ENCODE measurements around the gene FNBP1. TPM values are rescaled to one million over a fixed set of nuclear protein-coding genes. Genes with fewer than 3 reads are reported as not detected.

The FNBP1 gene
- total and polyA plus RNA-seq, 2 of the 8 experiments (the other 6 are each of a cell fraction or from before 2014, with no cell fraction given) = 7.2 to 40.9 TPM

DNA sequence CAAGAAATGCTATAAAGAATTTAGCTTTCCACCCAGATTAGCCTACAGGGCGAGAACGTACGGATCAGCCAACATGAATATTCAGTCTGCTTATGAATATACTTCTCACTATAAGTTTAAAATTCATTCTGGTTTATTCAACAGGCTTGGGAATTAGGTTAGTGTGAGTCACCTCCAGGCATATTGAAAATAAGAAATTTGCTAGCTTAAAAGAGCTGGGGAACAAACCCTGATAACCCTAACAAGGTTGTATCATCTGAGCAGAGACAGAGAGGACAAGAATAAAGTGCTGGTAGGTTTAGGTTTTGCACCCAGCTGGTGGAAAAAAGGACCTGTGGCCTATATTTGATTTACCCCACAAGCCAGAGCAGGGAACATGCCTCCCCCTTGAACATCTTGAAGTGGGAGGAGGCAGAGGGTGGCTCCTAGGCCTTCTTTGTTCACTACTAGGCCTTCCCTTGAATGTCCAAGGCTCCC, 12.3 kb downstream of the FNBP1 start:
- Histone ChIP-seq H3K23me2 (ENCODE audit: low read depth, low read length) (no peaks in the 10 kb centered on the region), H3K79me2 (ENCODE audit: control insufficient read depth in 1 of 2, insufficient read depth in 2 of 2, low read length in 2 of 2) (peaks cover 0 to 33% of the 10 kb centered on the region in 2 experiments; a peak in 2 of 4 replicates), H3K9me3 (ENCODE audit: insufficient read depth in 2 of 2, low read depth in 1 of 2, low read length in 1 of 2) (no peaks in the 10 kb centered on the region), H3K4ac (replicated peaks; ENCODE audit: insufficient read length, low read depth, low read length) (no peak overlapping the region), H2AFZ (ENCODE audit: low read length) (no peak overlapping the region), H2BK15ac (ENCODE audit: low read length) (no peak overlapping the region), H3K79me1 (ENCODE audit: low read depth, low read length) (peaks cover 4% of the 10 kb centered on the region; the same call in 1 of the 2 replicates), H4K5ac (ENCODE audit: insufficient read length, low read depth, low read length) (no peak overlapping the region), H3K4me1 (replicated peaks in 1 of 4; ENCODE audit: control insufficient read depth in 3 of 4, insufficient read depth in 4 of 4, low read length in 3 of 4) (no peaks in the 10 kb centered on the region), H3K18ac (ENCODE audit: extremely low read depth, low read length) (no peak overlapping the region), H3K4me2 (ENCODE audit: insufficient read depth in 1 of 2, low read depth in 2 of 2, low read length in 2 of 2) (no peak overlapping the region), H3K23ac (ENCODE audit: insufficient read length) (no peak overlapping the region), H2BK12ac (ENCODE audit: low read depth, low read length) (no peak overlapping the region), H2AK5ac (ENCODE audit: low read depth, low read length) (no peak overlapping the region), H2BK5ac (ENCODE audit: low read depth, low read length) (no peak overlapping the region), H3K56ac (replicated peaks; ENCODE audit: insufficient read length, low read depth, low read length) (no peak overlapping the region), H3K14ac (ENCODE audit: insufficient read length) (no peak overlapping the region), H3K27ac (ENCODE audit: low read depth, low read length) (no peak overlapping the region), H2BK20ac (ENCODE audit: low read length) (no peak overlapping the region), H4K91ac (replicated peaks; ENCODE audit: insufficient read length, low read length) (no peak overlapping the region), H2BK120ac (replicated peaks; ENCODE audit: low read depth, low read length) (no peak overlapping the region), H4K20me1 (replicated peaks in 1 of 2; ENCODE audit: control insufficient read depth in 1 of 2, insufficient read depth in 2 of 2, low read length in 2 of 2) (no peaks in the 10 kb centered on the region), H3K9ac (replicated peaks in 1 of 4; ENCODE audit: extremely low read depth in 1 of 4, low read depth in 3 of 4, low read length in 3 of 4) (no peak overlapping the region), H3K27me3 (replicated peaks in 1 of 4; ENCODE audit: control insufficient read depth in 3 of 4, extremely low read depth in 1 of 4, insufficient read depth in 3 of 4, low read length in 3 of 4) (no peaks in the 10 kb centered on the region), H3K4me3 (ENCODE audit: extremely low read depth in 1 of 4, insufficient read depth in 2 of 4, low read depth in 3 of 4, low read length in 4 of 4) (no peak overlapping the region), H4K8ac (ENCODE audit: extremely low read depth, insufficient read depth, low read length) (no peak overlapping the region), H3K36me3 (ENCODE audit: control insufficient read depth in 2 of 4, insufficient read depth in 4 of 4, low read length in 3 of 4) (no peaks in the 10 kb centered on the region)
- TF ChIP-seq SAP30 (IDR thresholded peaks at IDR 0.05; ENCODE audit: insufficient read depth, insufficient replicate concordance, low read length) (no peak), EGR1 (IDR thresholded peaks at IDR 0.05; ENCODE audit: borderline replicate concordance, low read depth, low read length) (no peak), GABPA (IDR thresholded peaks at IDR 0.05; ENCODE audit: borderline replicate concordance, insufficient read depth, low read length) (no peak), POLR2AphosphoS5 (IDR thresholded peaks at IDR 0.05; ENCODE audit: low read depth, low read length) (no peak), YY1 (IDR thresholded peaks at IDR 0.05; ENCODE audit: low read depth, low read length) (no peak), CBX8 (IDR thresholded peaks at IDR 0.05; ENCODE audit: borderline replicate concordance, low read depth, low read length) (no peak)
- TF ChIP-seq, protein P1, sequence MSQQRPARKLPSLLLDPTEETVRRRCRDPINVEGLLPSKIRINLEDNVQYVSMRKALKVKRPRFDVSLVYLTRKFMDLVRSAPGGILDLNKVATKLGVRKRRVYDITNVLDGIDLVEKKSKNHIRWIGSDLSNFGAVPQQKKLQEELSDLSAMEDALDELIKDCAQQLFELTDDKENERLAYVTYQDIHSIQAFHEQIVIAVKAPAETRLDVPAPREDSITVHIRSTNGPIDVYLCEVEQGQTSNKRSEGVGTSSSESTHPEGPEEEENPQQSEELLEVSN (IDR thresholded peaks at IDR 0.05) = no peak
- TF ChIP-seq, protein P2, sequence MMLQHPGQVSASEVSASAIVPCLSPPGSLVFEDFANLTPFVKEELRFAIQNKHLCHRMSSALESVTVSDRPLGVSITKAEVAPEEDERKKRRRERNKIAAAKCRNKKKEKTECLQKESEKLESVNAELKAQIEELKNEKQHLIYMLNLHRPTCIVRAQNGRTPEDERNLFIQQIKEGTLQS (IDR thresholded peaks at IDR 0.05; ENCODE audit: insufficient read depth, low read depth, low read length) = no peak
- ChIA-PET POLR2A (ENCODE audit: partially characterized antibody) (interaction anchor here (1.1 to 1.2 kb wide), 2 partner anchors 11 to 13 kb away, joined by 3 read pairs; no protein-coding TSS in a partner anchor), CTCF (ENCODE audit: partially characterized antibody) (interaction anchor here (1.2 to 1.5 kb wide), 2 partner anchors 9 to 26 kb away, joined by 3 to 6 read pairs; no protein-coding TSS in a partner anchor)
- WGBS, 2 experiments (ENCODE audit: extremely low coverage in 1 of 2, insufficient coverage in 1 of 2, insufficient read length in 1 of 2, insufficient replicate concordance in 2 of 2, low coverage in 1 of 2, low lambda C conversion rate in 2 of 2, missing lambda C conversion rate in 1 of 2) = 95% methylated on average over 3 of the region's 3 CpGs; no CpG with 5 or more reads in 1 of the 2 experiments
- no peak for FAIRE-seq
- no peak for DNase-seq (ENCODE audit: low read depth in 1 of 2, low spot score in 2 of 2)
